ENCODE results near the gene MGAM2. TPM values are rescaled to one million over a fixed set of nuclear protein-coding genes. Genes with fewer than 3 reads are reported as not detected.

MGAM2 gene
- total RNA-seq, 1 donor from 2014 or later, result 0.15 TPM

- H3K36me3 Mint-ChIP-seq (ENCODE audit: low read depth, unreplicated experiment), result no peaks in the 10 kb centered on the region
- peaks cover 3% of the 10 kb centered on the region for H3K27me3 Mint-ChIP-seq (ENCODE audit: unreplicated experiment)
- DNase-seq (ENCODE audit: low spot score), result no peak
- H3K4me1 Mint-ChIP-seq (ENCODE audit: unreplicated experiment), result peaks cover 10% of the 10 kb centered on the region
- no peak overlapping the region for H3K27ac Mint-ChIP-seq (ENCODE audit: unreplicated experiment)
- no peaks in the 10 kb centered on the region for H3K9me3 Mint-ChIP-seq (ENCODE audit: unreplicated experiment)
- H3K4me3 Mint-ChIP-seq (ENCODE audit: unreplicated experiment), result no peak overlapping the region
- TF ChIP-seq CTCF (IDR thresholded peaks at IDR 0.05; ENCODE audit: unreplicated experiment), result no peak
These were observed 9.0 kb downstream of the MGAM2 start for GRCh38 chr7:142120524-142120923.

- Mint-ChIP-seq H3K4me1 (ENCODE audit: unreplicated experiment) (peaks cover 10% of the 10 kb centered on the region), H3K36me3 (ENCODE audit: low read depth, unreplicated experiment) (no peaks in the 10 kb centered on the region), H3K27me3 (ENCODE audit: unreplicated experiment) (no peaks in the 10 kb centered on the region), H3K9me3 (ENCODE audit: unreplicated experiment) (no peaks in the 10 kb centered on the region), H3K27ac (ENCODE audit: unreplicated experiment) (no peak overlapping the region), H3K4me3 (ENCODE audit: unreplicated experiment) (no peak overlapping the region)
- DNase-seq (ENCODE audit: low spot score), result no peak
- no peak for TF ChIP-seq CTCF (IDR thresholded peaks at IDR 0.05; ENCODE audit: unreplicated experiment)
These were observed 11.7 kb downstream of the MGAM2 start for GRCh38 chr7:142123184-142123583.

GRCh38 chr7:142125256-142125955, 13.9 kb downstream of the MGAM2 start:
- Mint-ChIP-seq H3K9me3 (ENCODE audit: unreplicated experiment) (no peaks in the 10 kb centered on the region), H3K27me3 (ENCODE audit: unreplicated experiment) (no peaks in the 10 kb centered on the region), H3K36me3 (ENCODE audit: low read depth, unreplicated experiment) (no peaks in the 10 kb centered on the region), H3K4me1 (ENCODE audit: unreplicated experiment) (peaks cover 2% of the 10 kb centered on the region), H3K27ac (ENCODE audit: unreplicated experiment) (no peak overlapping the region), H3K4me3 (ENCODE audit: unreplicated experiment) (no peak overlapping the region)
- DNase-seq (ENCODE audit: low spot score), result no peak
- no peak for TF ChIP-seq CTCF (IDR thresholded peaks at IDR 0.05; ENCODE audit: unreplicated experiment)

- H3K27me3 Mint-ChIP-seq (ENCODE audit: unreplicated experiment), result no peaks in the 10 kb centered on the region
- DNase-seq (ENCODE audit: low spot score), result no peak
- H3K27ac Mint-ChIP-seq (ENCODE audit: unreplicated experiment), result no peak overlapping the region
- no peak for TF ChIP-seq CTCF (IDR thresholded peaks at IDR 0.05; ENCODE audit: unreplicated experiment)
- no peak overlapping the region for H3K4me3 Mint-ChIP-seq (ENCODE audit: unreplicated experiment)
- H3K4me1 Mint-ChIP-seq (ENCODE audit: unreplicated experiment), result no peaks in the 10 kb centered on the region
- no peaks in the 10 kb centered on the region for H3K36me3 Mint-ChIP-seq (ENCODE audit: low read depth, unreplicated experiment)
- no peaks in the 10 kb centered on the region for H3K9me3 Mint-ChIP-seq (ENCODE audit: unreplicated experiment)
These were observed 18.7 kb downstream of the MGAM2 start for GRCh38 chr7:142130267-142130666.

GRCh38 chr7:142131439-142132185, 20.1 kb downstream of the MGAM2 start:
- Mint-ChIP-seq H3K4me3 (ENCODE audit: unreplicated experiment) (no peak overlapping the region), H3K36me3 (ENCODE audit: low read depth, unreplicated experiment) (no peaks in the 10 kb centered on the region), H3K27me3 (ENCODE audit: unreplicated experiment) (no peaks in the 10 kb centered on the region), H3K27ac (ENCODE audit: unreplicated experiment) (no peak overlapping the region), H3K4me1 (ENCODE audit: unreplicated experiment) (no peaks in the 10 kb centered on the region), H3K9me3 (ENCODE audit: unreplicated experiment) (no peaks in the 10 kb centered on the region)
- no peak for DNase-seq (ENCODE audit: low spot score)
- no peak for TF ChIP-seq CTCF (IDR thresholded peaks at IDR 0.05; ENCODE audit: unreplicated experiment)
